Suprapubic skin (tissue), 4 donors: ENCODE data around the gene DPYSL3. TPM values are rescaled to one million over a fixed set of nuclear protein-coding genes. Genes with fewer than 3 reads are reported as not detected.

Experiments
- DNase-seq, 2 donors: peaks; one replicate each; pipeline ENCODE4 v3.0.0-alpha.2; 2019; ENCODE audit warnings: low spot score in 2 of 2
- H3K27ac ChIP-seq: fragments of 200-600 bp; sonication (generic); one replicate; pipeline ENCODE4 v1.5.1; 2019
- H3K27me3 ChIP-seq: fragments of 200-600 bp; sonication (generic); one replicate; pipeline ENCODE4 v1.5.1; 2019
- H3K36me3 ChIP-seq: fragments of 200-600 bp; sonication (generic); one replicate; pipeline ENCODE4 v1.5.1; 2019
- H3K4me1 ChIP-seq: fragments of 200-600 bp; sonication (generic); one replicate; pipeline ENCODE4 v1.5.1; 2019
- H3K4me3 ChIP-seq: fragments of 200-600 bp; sonication (generic); one replicate; pipeline ENCODE4 v1.5.1; 2019; ENCODE audit warnings: mild to moderate bottlenecking
- H3K9me3 ChIP-seq: fragments of 200-600 bp; sonication (generic); one replicate; pipeline ENCODE4 v1.5.1; 2019
- CTCF ChIP-seq, 2 donors: fragments of 200-600 bp in 1 of 2; fragments of 450-650 bp in 1 of 2; sonication (generic) in 1 of 2; IDR thresholded peaks; one replicate each; pipeline ENCODE4 v1.5.1; 2016 to 2019; ENCODE audit warnings: antibody characterized with exemption in 2 of 2, mild to moderate bottlenecking in 1 of 2, moderate library complexity in 1 of 2
- EP300 ChIP-seq: sonication (generic); formaldehyde crosslinking; IDR thresholded peaks from one replicate; pipeline ENCODE4 v1.6.1; 2017; ENCODE audit warnings: antibody characterized with exemption
- POLR2A ChIP-seq, 2 donors: fragments of 450-650 bp; IDR thresholded peaks; one replicate each; pipeline ENCODE4 v1.6.1; 2017; ENCODE audit warnings: antibody characterized with exemption in 2 of 2, mild to moderate bottlenecking in 2 of 2, moderate library complexity in 2 of 2
- POLR2AphosphoS5 ChIP-seq, 3 donors: sonication (generic); formaldehyde crosslinking; IDR thresholded peaks; one replicate each; pipeline ENCODE4 v1.6.1; 2017; ENCODE audit warnings: antibody characterized with exemption in 3 of 3
- WGBS: methylation state at CpG from one replicate; pipeline ENCODE4 v1.1.5; 2018; 5-methylcytosine and 5-hydroxymethylcytosine counted together
- total RNA-seq, 4 donors: library from RNA; depleted of rRNA; stranded (reverse); fragments of >200 nt; gene quantifications; one replicate each; pipeline ENCODE4 v1.1.0, GENCODE V29; 2016

Gene DPYSL3
- total RNA-seq, 4 donors from 2014 or later: 12.0 to 22.2 (median 16.6) TPM

DNA sequence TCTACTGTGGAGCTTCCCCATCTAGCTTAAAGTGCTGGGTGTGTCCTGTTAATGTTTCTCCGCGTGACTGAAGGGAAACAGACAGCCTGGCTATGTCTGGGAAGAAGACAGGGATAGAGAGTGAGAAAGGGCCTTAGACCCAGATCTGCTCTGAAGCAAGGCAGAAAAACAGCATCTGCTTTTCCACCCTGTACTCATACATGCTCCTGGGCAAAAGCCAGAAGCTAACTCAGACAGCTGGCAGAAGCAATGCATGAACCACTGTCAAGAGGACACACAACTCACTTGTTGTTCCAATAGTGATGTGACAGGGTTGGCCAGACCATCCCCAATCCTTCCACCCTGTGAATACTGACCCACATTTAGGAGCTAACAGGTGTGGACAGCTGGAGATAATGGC is 63.3 kb downstream of the DPYSL3 start:
- DNase-seq: no peak
- TF ChIP-seq POLR2A (IDR thresholded peaks at IDR 0.05): no peak
- no peak for TF ChIP-seq EP300
- no peak for TF ChIP-seq POLR2AphosphoS5 (IDR thresholded peaks at IDR 0.05)
- TF ChIP-seq CTCF (IDR thresholded peaks at IDR 0.05): no peak
- Histone ChIP-seq H3K4me3 (no peak overlapping the region), H3K4me1 (peaks cover 18% of the 10 kb centered on the region), H3K27me3 (no peaks in the 10 kb centered on the region), H3K36me3 (no peaks in the 10 kb centered on the region), H3K27ac (peak overlapping the region; percentile 71), H3K9me3 (no peaks in the 10 kb centered on the region)
- WGBS: 62% methylated on average over 2 of the region's 2 CpGs

GRCh38 chr5:147445917-147446316 is 64.0 kb downstream of the DPYSL3 start:
- Histone ChIP-seq H3K36me3 (no peaks in the 10 kb centered on the region), H3K4me3 (no peak overlapping the region), H3K9me3 (no peaks in the 10 kb centered on the region), H3K4me1 (peaks cover 18% of the 10 kb centered on the region), H3K27ac (peak overlapping the region; percentile 71), H3K27me3 (no peaks in the 10 kb centered on the region)
- 78% methylated on average over 2 of the region's 2 CpGs for WGBS
- TF ChIP-seq POLR2AphosphoS5 (IDR thresholded peaks at IDR 0.05): no peak
- no peak for TF ChIP-seq EP300
- TF ChIP-seq POLR2A (IDR thresholded peaks at IDR 0.05): no peak
- no peak for TF ChIP-seq CTCF (IDR thresholded peaks at IDR 0.05)
- no peak for DNase-seq

DNA sequence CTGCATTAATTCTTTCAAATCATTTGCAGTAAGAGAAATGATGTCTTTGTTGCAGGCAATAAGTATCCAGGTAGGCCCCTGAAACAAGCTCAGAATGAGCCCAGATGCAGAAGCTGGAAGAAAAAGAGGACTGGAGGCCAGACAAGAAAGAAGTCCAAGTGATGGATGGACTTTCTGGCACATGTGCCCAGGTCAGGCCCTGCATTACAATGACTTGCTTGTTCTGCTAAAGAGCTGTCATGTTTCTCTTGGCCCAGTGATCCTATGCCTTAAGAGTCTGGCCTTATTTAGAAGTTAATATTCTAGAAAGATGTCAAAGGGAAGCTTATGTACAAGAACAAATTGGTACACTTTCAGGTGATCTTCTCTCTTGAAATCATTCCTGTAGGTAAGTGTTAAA is 64.8 kb downstream of the DPYSL3 start:
- Histone ChIP-seq H3K36me3 (no peaks in the 10 kb centered on the region), H3K9me3 (no peaks in the 10 kb centered on the region), H3K4me3 (no peak overlapping the region), H3K27ac (peak overlapping the region; percentile 71), H3K4me1 (peaks cover 18% of the 10 kb centered on the region), H3K27me3 (no peaks in the 10 kb centered on the region)
- TF ChIP-seq POLR2AphosphoS5 (IDR thresholded peaks at IDR 0.05) (no peak), POLR2A (IDR thresholded peaks at IDR 0.05) (no peak), CTCF (IDR thresholded peaks at IDR 0.05) (no peak), EP300 (no peak)
- DNase-seq: no peak

DNA sequence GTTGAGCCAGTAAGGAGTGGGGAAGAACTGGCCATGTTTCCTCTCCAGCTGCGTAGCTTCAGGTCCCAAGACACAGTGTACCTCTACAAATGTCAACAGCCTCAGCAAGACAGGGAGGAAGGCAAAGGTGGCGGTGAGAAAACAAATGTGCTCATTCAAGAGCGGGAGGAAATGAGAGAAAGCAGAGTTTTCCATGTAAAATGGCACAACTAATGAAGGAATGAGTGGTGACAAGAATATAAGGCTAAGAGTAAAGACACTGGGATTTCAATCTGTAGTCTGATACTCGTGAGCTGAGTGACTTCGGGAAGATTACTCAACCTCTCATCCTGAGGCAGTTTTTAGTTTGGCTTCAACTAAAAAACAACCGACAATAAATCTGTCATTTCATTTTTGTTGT is 67.6 kb downstream of the DPYSL3 start:
- Histone ChIP-seq H3K4me3 (no peak overlapping the region), H3K4me1 (peaks cover 15% of the 10 kb centered on the region), H3K36me3 (no peaks in the 10 kb centered on the region), H3K27me3 (no peaks in the 10 kb centered on the region), H3K9me3 (no peaks in the 10 kb centered on the region), H3K27ac (peak overlapping the region; percentile 25)
- TF ChIP-seq POLR2A (IDR thresholded peaks at IDR 0.05) (no peak), CTCF (IDR thresholded peaks at IDR 0.05) (no peak), EP300 (no peak), POLR2AphosphoS5 (IDR thresholded peaks at IDR 0.05) (no peak)
- no peak for DNase-seq
- WGBS: 64% methylated on average over 6 of the region's 6 CpGs

- H3K36me3 ChIP-seq: no peaks in the 10 kb centered on the region
- TF ChIP-seq POLR2A (IDR thresholded peaks at IDR 0.05) (no peak), EP300 (no peak), CTCF (IDR thresholded peaks at IDR 0.05) (no peak), POLR2AphosphoS5 (IDR thresholded peaks at IDR 0.05) (no peak)
- no peaks in the 10 kb centered on the region for H3K27me3 ChIP-seq
- H3K4me3 ChIP-seq: no peak overlapping the region
- H3K9me3 ChIP-seq: no peaks in the 10 kb centered on the region
- no peak for DNase-seq
- H3K27ac ChIP-seq: no peak overlapping the region
- peaks cover 17% of the 10 kb centered on the region for H3K4me1 ChIP-seq
- 97% methylated on average over 3 of the region's 3 CpGs for WGBS
Measured at GRCh38 chr5:147441191-147441695, 68.6 kb downstream of the DPYSL3 start.
